Measurements from ENCODE around the gene ZNF804B.

ZNF804B gene

DNA sequence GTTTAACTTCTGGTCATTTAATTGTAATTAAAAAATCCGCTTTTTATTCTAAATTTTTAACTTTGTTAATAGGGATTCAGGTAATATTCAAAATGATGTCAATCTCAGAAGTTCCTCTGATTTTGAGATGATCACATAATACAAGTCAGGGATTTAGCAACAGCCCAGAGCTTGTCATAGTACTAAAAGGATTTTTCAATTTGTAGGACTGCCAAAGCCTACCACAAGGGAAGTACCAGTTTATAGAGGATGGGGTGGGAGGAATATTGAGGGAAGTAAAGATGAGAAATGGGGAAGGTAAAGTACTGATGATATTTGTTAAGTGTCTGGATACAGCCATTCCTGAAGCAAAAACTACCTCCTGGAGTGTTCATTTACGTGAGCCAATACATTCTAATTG lies 314.3 kb downstream of the ZNF804B start:
- no peak for TF ChIP-seq CTCF (IDR thresholded peaks at IDR 0.05; ENCODE audit: insufficient read depth, low read length, missing control alignments)
- ChIA-PET CTCF (no interaction called here), POLR2A (no interaction called here)
- no peak overlapping the region for H3K4me3 ChIP-seq (ENCODE audit: low read depth, low read length)
- no peak for DNase-seq (ENCODE audit: low read depth, low spot score)

DNA sequence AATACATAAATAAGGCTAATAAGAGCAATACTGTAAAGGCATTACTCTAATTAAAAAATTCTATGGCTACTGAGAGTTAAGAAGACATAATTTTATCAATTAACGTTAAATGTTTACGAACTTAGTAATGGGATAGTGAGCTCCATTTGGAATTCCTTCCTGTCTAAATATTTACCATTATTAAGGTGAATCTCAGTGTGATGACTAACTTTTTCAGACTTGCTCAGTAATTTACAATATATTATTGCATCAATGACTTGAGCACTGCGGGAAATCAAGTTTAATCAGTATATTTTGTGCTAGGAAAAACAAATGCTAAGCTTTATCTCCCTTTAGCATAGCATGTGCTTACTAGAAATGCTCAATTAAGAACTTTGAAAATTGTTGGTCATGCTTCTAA lies 318.5 kb downstream of the ZNF804B start:
- DNase-seq (ENCODE audit: low read depth, low spot score): no peak
- no peak for TF ChIP-seq CTCF (IDR thresholded peaks at IDR 0.05; ENCODE audit: insufficient read depth, low read length, missing control alignments)
- CTCF ChIA-PET: no interaction called here
- POLR2A ChIA-PET: no interaction called here
- H3K4me3 ChIP-seq (ENCODE audit: low read depth, low read length): no peak overlapping the region

- no peak for DNase-seq (ENCODE audit: low read depth, low spot score)
- CTCF ChIA-PET: no interaction called here
- POLR2A ChIA-PET: no interaction called here
- no peak for TF ChIP-seq CTCF (IDR thresholded peaks at IDR 0.05; ENCODE audit: insufficient read depth, low read length, missing control alignments)
- no peak overlapping the region for H3K4me3 ChIP-seq (ENCODE audit: low read depth, low read length)
Observed at GRCh38 chr7:89085580-89085979, 326.1 kb downstream of the ZNF804B start.

GRCh38 chr7:89091550-89091949 lies 332.1 kb downstream of the ZNF804B start:
- no peak overlapping the region for H3K4me3 ChIP-seq (ENCODE audit: low read depth, low read length)
- TF ChIP-seq CTCF (IDR thresholded peaks at IDR 0.05; ENCODE audit: insufficient read depth, low read length, missing control alignments): no peak
- no peak for DNase-seq (ENCODE audit: low read depth, low spot score)
- ChIA-PET POLR2A (no interaction called here), CTCF (no interaction called here)

DNA sequence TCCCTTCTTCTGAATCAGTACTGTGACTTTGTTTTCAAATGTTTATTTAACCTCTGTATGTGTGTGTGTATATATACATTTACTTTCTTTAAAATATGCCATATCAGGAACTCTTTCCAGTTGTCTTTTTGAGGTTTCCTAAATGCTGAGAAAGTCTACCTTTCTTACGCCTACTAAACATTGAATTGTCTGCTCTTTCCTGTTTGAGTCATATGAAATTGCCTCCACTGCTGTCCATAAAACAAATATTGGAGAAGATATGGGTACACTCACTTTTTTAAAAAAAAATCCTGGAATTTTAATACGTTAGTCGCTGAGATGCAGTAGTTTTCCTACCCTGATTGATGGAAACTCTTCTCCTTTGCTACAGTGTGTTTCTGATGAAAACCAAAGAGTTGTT lies 334.8 kb downstream of the ZNF804B start:
- CTCF ChIA-PET: no interaction called here
- no peak for TF ChIP-seq CTCF (IDR thresholded peaks at IDR 0.05; ENCODE audit: insufficient read depth, low read length, missing control alignments)
- DNase-seq (ENCODE audit: low read depth, low spot score): no peak

DNA sequence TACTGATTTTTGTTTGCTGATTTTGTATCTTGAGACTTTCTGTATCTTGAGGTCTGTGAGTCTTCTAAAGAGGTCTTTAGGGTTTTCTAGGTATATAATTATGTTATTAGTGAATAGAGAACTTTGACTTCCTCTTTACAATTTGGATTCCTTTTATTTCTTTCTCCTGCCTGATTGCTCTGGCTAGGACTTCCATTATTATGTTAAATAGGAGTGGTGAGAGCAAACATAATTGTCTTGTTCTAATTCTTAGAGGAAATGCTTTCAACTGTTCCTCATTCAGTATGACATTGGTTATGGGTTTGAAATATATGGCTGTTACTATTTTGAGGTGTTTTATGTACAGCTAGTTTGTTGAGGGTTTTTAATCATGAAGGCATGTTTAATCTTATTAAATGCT lies 344.1 kb downstream of the ZNF804B start:
- H3K4me3 ChIP-seq (ENCODE audit: low read depth, low read length): no peak overlapping the region
- DNase-seq (ENCODE audit: low read depth, low spot score): no peak
- ChIA-PET CTCF (no interaction called here), POLR2A (no interaction called here)
- TF ChIP-seq CTCF (IDR thresholded peaks at IDR 0.05; ENCODE audit: insufficient read depth, low read length, missing control alignments): no peak

More for the DNA sequence above, 334.8 kb downstream of the ZNF804B start:
- POLR2A ChIA-PET: no interaction called here
- no peak overlapping the region for H3K4me3 ChIP-seq (ENCODE audit: low read depth, low read length)
